ENCODE data around the gene NFATC1.

Gene NFATC1

DNA sequence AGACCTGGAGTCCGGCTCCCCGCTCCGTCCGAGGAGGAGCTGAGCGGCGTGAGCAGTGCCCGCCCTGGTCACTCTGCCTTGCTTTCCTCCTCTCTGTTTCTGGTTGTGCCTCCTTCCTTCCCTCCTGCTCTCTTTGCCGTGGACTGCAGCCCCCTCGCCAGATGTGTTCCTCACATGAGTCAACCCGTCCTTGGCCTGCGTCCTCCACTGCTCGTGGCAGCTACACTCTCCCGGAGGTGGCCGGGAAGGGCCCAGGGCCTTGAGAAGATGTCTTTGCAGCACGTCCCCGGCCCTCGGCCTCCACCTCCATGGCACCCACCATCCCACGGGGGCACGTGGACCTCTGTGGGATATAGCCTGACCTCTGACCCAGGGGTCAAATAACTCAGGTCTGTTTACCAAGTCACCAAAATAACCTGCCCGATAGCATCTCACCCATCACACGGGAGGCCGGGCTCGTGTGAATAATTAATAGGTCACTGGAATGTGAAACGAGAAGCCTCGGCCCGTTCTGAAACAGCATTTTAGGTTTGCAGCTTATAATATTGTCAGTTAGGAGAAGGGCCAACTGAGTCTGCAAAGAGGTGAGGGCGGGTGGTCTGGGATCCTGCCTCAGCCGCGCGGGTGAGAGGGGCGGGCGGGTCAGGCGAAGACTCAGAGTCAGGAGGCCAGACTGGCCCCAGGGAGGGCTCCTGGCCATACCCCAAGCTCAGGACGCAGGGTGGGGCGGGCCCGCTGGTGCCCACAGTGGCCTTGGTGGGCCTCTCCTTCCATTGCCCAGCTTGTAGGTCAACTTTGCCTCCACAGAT is 42.6 kb downstream of the NFATC1 start:
- no peak overlapping the region for H3K4me3 ChIP-seq (ENCODE audit: low read depth, low read length)

- no peak overlapping the region for H3K4me3 ChIP-seq (ENCODE audit: low read depth, low read length)
Observed at GRCh38 chr18:79438898-79439627, 43.3 kb downstream of the NFATC1 start.

GRCh38 chr18:79439628-79440023 is 43.9 kb downstream of the NFATC1 start:
- no peak overlapping the region for H3K4me3 ChIP-seq (ENCODE audit: low read depth, low read length)

DNA sequence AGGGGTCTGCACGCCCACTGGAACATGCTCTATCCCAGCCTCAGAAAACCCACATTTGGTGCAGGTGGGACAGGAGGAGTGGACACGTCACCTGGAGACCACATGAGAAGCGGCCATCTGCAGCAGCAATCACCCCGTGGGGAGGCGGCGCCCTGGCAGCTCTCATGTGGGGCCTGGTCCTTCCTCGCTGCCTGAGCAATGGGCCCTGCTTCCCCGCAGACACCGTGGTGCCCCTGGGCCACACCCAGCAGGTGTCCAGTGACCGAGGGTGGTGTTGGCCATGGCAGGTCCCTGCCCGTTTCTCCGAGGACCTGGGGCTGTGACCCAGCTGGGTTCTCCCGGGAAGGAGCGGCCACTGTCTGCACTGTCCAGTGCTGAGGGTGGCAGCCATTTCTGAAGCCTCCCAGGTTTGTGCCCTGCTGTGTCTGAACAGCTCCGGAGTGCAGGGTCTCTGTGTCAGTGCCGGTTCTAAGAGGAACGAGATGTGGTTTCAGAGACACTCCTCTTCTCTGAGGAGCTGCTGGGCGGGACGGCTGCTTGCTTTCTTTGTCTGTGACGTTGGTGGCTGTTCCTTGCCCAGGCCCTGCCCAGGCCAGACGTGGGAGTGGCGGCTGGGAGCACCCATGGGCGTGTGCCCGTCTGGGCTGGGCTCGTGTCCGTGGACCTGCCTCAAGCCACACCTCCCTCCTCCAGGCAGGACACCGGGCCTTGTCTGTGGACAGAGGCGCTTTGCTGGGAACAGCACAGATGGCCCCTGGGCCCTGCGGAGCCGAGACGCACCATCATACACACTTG is 44.8 kb downstream of the NFATC1 start:
- H3K4me3 ChIP-seq (ENCODE audit: low read depth, low read length): no peak overlapping the region

GRCh38 chr18:79441420-79441819 is 45.7 kb downstream of the NFATC1 start:
- H3K4me3 ChIP-seq (ENCODE audit: low read depth, low read length): no peak overlapping the region

DNA sequence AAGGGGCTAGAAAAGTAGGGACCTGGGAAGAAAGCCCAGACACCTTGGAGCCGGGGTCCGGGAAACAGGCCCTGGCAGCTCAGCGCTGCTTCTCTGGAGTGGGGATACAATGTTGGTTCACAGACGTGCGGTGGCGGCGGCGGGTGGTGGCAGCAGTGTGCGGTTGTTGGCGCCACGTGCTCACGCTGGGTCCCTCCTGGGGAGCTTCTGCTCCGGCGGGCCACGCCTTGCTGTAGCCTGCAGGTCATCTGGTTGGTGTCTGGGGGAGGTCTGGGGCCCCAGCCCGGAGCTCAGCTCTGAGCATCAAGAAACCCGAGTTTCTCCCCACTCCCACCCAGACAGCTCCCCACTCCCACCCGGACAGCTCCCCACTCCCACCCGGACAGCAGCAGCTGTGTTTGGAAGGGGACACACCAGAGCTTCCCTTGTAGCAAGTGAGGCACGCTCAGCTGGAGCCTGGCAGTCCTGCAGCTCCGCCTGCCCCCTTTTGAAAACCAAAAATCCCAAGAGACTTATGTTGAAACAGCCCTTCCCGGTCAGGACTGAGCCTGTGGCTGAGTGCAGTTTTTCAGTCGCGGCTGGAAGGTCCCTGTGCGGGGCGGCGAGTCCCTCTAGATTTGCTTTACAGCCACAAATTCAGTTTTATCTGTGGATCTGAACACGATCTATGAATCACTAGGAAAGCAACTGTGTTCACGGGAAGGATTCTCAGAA is 46.9 kb downstream of the NFATC1 start:
- H3K4me3 ChIP-seq (ENCODE audit: low read depth, low read length): no peak overlapping the region

DNA sequence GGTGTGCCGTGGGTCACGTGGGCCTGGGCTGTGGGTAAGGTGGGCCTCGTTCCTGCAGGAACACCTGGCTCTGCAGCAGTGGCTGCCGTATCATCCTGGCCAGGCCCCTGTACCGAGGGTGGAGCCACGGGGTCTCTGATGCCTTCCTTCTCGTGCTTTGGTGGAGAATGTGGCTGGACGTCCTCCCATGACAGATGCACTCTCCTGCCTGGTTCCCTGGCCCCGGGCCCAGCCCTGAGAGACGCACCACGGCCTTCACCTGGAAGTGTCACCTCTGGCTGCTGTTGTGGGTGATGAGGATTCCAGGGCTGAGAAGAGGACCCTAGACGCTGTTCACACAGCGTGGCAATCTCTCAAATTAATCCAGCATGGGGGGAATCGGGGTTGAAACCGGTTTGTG is 49.5 kb downstream of the NFATC1 start:
- no peak overlapping the region for H3K4me3 ChIP-seq (ENCODE audit: low read depth, low read length)

- no peak overlapping the region for H3K4me3 ChIP-seq (ENCODE audit: low read depth, low read length)
Observed at GRCh38 chr18:79445696-79446561, 50.2 kb downstream of the NFATC1 start.

- H3K4me3 ChIP-seq (ENCODE audit: low read depth, low read length): no peak overlapping the region
Observed at GRCh38 chr18:79446931-79447330, 51.2 kb downstream of the NFATC1 start.

DNA sequence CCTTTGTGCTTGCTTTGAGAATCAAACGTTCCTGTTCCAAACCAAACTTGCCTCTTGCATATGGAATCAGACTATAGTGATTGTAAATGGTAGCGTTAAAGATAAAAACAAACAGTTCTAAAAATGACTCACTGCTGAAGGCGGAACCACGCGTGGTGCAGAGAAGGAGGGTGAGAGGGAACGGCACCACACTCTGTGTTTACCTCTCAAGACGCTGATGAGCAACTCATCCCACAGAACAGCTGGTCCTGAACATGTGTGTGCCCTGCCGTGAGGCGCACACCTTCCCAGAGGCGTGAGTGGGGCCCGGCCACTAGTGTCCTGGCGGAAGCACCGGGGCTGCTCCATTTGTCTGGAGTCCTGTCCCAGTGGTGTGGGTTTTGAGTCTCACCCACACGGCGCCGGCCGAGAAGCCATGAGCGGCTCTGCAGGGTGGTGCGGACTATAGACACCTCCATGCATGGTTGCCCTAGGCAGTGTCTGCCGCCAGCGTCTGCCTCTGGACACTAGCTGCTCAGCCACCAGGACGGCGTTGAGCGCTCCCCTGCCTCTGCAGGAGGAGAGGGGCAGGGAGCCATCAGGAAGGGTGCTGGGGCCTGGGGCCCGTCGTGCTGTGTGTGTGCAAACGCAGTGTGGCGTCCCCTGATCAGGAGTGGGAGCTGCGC is 52.1 kb downstream of the NFATC1 start:
- H3K4me3 ChIP-seq (ENCODE audit: low read depth, low read length): no peak overlapping the region

GRCh38 chr18:79448621-79449020 is 52.9 kb downstream of the NFATC1 start:
- H3K4me3 ChIP-seq (ENCODE audit: low read depth, low read length): no peak overlapping the region

DNA sequence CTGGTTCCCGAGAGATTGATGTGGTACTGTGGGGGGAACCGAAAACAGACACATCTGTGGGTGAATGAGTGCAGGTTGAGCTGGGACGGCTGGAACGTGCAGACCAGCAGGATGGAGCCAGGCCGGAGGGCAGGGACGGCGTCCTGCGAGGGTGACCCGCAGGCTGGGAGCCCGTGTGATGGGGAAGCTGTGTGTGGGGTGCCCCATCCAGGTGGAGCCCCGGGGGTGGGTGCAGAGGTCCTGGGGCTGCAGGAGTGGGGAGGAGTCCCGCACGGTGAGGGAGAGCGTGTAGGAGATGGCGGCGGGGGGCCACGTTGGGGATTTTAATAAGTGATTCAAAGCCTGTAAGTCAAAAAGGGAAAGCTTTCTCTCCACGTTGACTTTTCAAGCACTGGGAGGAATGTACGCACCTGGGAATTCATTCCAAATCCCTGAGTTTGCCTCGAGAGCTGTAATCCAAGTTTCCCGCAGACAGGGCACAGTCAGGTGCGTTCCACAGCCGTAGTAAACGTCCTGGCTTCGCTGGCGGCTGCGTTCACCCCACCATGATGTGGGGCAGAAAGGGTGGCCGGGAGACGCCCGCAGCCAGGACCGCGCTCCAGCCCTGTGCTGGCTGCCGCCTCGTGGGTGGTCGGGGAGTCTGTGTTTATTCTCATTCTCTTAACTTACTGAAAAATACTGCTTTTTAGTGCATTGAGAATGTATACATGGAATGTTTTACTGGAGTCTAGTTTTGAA is 54.0 kb downstream of the NFATC1 start:
- no peak overlapping the region for H3K4me3 ChIP-seq (ENCODE audit: low read depth, low read length)

DNA sequence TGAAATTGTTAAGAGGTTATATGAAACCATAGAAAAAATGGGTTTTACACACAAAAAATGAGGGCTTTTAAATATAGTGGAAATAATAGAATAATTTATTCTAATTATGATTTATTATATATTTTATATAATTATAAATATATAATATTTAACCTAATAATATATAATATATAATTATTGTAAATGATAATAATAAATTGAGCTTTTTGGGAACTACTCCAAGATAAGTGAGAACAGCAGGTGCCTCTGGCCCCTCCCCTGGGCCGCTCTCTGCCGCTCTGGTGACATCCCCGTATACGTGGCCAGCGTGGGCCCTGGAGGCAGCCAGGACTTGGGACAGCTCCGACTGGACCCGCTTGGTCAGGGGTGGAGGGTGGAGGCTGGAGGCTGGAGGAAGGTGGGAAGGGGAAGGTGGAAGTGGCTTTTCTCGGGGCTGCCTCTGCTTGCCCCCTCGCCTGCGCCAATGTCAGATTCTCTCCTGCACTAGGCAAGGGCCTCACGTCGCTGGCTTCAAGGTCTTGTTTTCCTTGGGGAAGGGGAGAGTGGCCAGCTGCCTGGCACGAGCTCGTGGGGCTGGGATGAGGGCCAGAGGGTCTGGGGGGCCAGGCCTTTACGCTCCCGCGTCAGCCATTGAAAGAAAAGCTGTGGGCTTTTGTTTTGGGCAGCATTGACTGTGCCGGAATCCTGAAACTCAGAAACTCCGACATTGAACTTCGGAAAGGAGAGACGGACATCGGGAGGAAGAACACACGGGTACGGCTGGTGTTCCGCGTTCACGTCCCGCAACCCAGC is 54.8 kb downstream of the NFATC1 start:
- no peak overlapping the region for H3K4me3 ChIP-seq (ENCODE audit: low read depth, low read length)

- no peak overlapping the region for H3K4me3 ChIP-seq (ENCODE audit: low read depth, low read length)
Observed at GRCh38 chr18:79451237-79452125, 55.8 kb downstream of the NFATC1 start.

GRCh38 chr18:79452190-79452990 is 56.7 kb downstream of the NFATC1 start:
- H3K4me3 ChIP-seq (ENCODE audit: low read depth, low read length): no peak overlapping the region

- H3K4me3 ChIP-seq (ENCODE audit: low read depth, low read length): no peak overlapping the region
Observed at GRCh38 chr18:79452991-79453645, 57.4 kb downstream of the NFATC1 start.

Measured in iPS-11a (cell line).